Measurements from ENCODE around the gene TXNDC17. TPM values are rescaled to one million over a fixed set of nuclear protein-coding genes. Genes with fewer than 3 reads are reported as not detected.
A peak's percentile ranks its signal among the peaks of the same experiment; 100 is the strongest.

TXNDC17 gene
- total and polyA plus RNA-seq, 9 of the 15 experiments (the other 6 are each of a cell fraction or from before 2014, with no cell fraction given) = 108 to 759 (median 179) TPM

GRCh38 chr17:6641247-6641863 is 495 bp downstream of the TXNDC17 start (continued):
- TF ChIP-seq, protein P1, sequence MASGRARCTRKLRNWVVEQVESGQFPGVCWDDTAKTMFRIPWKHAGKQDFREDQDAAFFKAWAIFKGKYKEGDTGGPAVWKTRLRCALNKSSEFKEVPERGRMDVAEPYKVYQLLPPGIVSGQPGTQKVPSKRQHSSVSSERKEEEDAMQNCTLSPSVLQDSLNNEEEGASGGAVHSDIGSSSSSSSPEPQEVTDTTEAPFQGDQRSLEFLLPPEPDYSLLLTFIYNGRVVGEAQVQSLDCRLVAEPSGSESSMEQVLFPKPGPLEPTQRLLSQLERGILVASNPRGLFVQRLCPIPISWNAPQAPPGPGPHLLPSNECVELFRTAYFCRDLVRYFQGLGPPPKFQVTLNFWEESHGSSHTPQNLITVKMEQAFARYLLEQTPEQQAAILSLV (tag; IDR thresholded peaks at IDR 0.05) = no peak
- no peak for TF ChIP-seq MAFK (IDR thresholded peaks at IDR 0.05; ENCODE audit: low read length)
- TF ChIP-seq, protein P2, sequence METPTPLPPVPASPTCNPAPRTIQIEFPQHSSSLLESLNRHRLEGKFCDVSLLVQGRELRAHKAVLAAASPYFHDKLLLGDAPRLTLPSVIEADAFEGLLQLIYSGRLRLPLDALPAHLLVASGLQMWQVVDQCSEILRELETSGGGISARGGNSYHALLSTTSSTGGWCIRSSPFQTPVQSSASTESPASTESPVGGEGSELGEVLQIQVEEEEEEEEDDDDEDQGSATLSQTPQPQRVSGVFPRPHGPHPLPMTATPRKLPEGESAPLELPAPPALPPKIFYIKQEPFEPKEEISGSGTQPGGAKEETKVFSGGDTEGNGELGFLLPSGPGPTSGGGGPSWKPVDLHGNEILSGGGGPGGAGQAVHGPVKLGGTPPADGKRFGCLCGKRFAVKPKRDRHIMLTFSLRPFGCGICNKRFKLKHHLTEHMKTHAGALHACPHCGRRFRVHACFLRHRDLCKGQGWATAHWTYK (CRISPR knock-in tag; IDR thresholded peaks at IDR 0.05) = no peak
- TF ChIP-seq E2F5 (CRISPR knock-in tag; IDR thresholded peaks at IDR 0.05) = 0 out of 2 replicates have a peak, but pooled peaks have one; percentile 6
- no peak for TF ChIP-seq TRIM28 (IDR thresholded peaks at IDR 0.05)
- no peak for TF ChIP-seq MEIS2 (IDR thresholded peaks at IDR 0.05; ENCODE audit: partially characterized antibody)
- TF ChIP-seq PHTF2 (CRISPR knock-in tag; IDR thresholded peaks at IDR 0.05) = no peak
- TF ChIP-seq ZNF444 (CRISPR knock-in tag; IDR thresholded peaks at IDR 0.05) = no peak
- no peak for TF ChIP-seq ZFPM2 (CRISPR knock-in tag; IDR thresholded peaks at IDR 0.05)
- TF ChIP-seq POLR2G (IDR thresholded peaks at IDR 0.05; ENCODE audit: low read depth, low read length) = no peak
- TF ChIP-seq TCF7L2 (IDR thresholded peaks at IDR 0.05; ENCODE audit: low read depth, low read length) = no peak
- no peak for TF ChIP-seq SP2 (IDR thresholded peaks at IDR 0.05; ENCODE audit: extremely low read depth, low read depth, low read length, poor library complexity, severe bottlenecking)
- TF ChIP-seq, protein P3, sequence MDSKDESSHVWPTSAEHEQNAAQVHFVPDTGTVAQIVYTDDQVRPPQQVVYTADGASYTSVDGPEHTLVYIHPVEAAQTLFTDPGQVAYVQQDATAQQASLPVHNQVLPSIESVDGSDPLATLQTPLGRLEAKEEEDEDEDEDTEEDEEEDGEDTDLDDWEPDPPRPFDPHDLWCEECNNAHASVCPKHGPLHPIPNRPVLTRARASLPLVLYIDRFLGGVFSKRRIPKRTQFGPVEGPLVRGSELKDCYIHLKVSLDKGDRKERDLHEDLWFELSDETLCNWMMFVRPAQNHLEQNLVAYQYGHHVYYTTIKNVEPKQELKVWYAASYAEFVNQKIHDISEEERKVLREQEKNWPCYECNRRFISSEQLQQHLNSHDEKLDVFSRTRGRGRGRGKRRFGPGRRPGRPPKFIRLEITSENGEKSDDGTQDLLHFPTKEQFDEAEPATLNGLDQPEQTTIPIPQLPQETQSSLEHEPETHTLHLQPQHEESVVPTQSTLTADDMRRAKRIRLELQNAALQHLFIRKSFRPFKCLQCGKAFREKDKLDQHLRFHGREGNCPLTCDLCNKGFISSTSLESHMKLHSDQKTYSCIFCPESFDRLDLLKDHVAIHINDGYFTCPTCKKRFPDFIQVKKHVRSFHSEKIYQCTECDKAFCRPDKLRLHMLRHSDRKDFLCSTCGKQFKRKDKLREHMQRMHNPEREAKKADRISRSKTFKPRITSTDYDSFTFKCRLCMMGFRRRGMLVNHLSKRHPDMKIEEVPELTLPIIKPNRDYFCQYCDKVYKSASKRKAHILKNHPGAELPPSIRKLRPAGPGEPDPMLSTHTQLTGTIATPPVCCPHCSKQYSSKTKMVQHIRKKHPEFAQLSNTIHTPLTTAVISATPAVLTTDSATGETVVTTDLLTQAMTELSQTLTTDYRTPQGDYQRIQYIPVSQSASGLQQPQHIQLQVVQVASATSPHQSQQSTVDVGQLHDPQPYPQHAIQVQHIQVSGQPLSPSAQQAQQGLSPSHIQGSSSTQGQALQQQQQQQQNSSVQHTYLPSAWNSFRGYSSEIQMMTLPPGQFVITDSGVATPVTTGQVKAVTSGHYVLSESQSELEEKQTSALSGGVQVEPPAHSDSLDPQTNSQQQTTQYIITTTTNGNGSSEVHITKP (IDR thresholded peaks at IDR 0.05; ENCODE audit: partially characterized antibody) = peak; percentile 96
- TF ChIP-seq PML (IDR thresholded peaks at IDR 0.05; ENCODE audit: low read length) = no peak
- no peak for TF ChIP-seq ATF1 (CRISPR knock-in tag; IDR thresholded peaks at IDR 0.05)
- 0 out of 2 replicates have a peak, but pooled peaks have one; percentile 26 for TF ChIP-seq ATF1 (tag; IDR thresholded peaks at IDR 0.05)
- TF ChIP-seq ZNF551 (CRISPR knock-in tag; IDR thresholded peaks at IDR 0.05) = 0 out of 2 replicates have a peak, but pooled peaks have one; percentile 22
- TF ChIP-seq RCOR1 (IDR thresholded peaks at IDR 0.05; ENCODE audit: borderline replicate concordance in 1 of 2, low read depth in 2 of 2, low read length in 2 of 2) = no peak
- TF ChIP-seq ZNF507 (tag; conservative IDR thresholded peaks at IDR 0.05) = no peak
- TF ChIP-seq TARDBP (IDR thresholded peaks at IDR 0.05) = no peak
- no peak for TF ChIP-seq SMAD4 (CRISPR knock-in tag; conservative IDR thresholded peaks at IDR 0.05)
- TF ChIP-seq RBM17 (IDR thresholded peaks at IDR 0.05; ENCODE audit: borderline replicate concordance, low read depth, low read length) = no peak
- 0 out of 2 replicates have a peak, but pooled peaks have one; percentile 20 for TF ChIP-seq ATF7 (IDR thresholded peaks at IDR 0.05)
- TF ChIP-seq HDAC8 (tag; IDR thresholded peaks at IDR 0.05) = no peak
- no peak for TF ChIP-seq ZNF184 (CRISPR knock-in tag; IDR thresholded peaks at IDR 0.05)

Measured in K562 (cell line).